ENCODE results near the gene ATP5MC2. TPM values are rescaled to one million over a fixed set of nuclear protein-coding genes. Genes with fewer than 3 reads are reported as not detected.
"Not testable (repeated sequence)": the region's sequence is repeated elsewhere in the genome, so short reads cannot be mapped to it uniquely, and the experiment has no call there.

ATP5MC2 gene
- polyA plus RNA-seq, 3 donors = 498 to 587 (median 522) TPM

GRCh38 chr12:53636641-53637040 lies 39.2 kb downstream of the ATP5MC2 start:
- H3K4me2 ChIP-seq (replicated peaks; ENCODE audit: extremely low read depth, low read length, poor library complexity, severe bottlenecking) = no peak overlapping the region
- no peak overlapping the region for H3K27ac ChIP-seq (ENCODE audit: low read depth in 1 of 2, low read length in 2 of 2)
- DNase-seq = no peak
- TF ChIP-seq, protein P1, sequence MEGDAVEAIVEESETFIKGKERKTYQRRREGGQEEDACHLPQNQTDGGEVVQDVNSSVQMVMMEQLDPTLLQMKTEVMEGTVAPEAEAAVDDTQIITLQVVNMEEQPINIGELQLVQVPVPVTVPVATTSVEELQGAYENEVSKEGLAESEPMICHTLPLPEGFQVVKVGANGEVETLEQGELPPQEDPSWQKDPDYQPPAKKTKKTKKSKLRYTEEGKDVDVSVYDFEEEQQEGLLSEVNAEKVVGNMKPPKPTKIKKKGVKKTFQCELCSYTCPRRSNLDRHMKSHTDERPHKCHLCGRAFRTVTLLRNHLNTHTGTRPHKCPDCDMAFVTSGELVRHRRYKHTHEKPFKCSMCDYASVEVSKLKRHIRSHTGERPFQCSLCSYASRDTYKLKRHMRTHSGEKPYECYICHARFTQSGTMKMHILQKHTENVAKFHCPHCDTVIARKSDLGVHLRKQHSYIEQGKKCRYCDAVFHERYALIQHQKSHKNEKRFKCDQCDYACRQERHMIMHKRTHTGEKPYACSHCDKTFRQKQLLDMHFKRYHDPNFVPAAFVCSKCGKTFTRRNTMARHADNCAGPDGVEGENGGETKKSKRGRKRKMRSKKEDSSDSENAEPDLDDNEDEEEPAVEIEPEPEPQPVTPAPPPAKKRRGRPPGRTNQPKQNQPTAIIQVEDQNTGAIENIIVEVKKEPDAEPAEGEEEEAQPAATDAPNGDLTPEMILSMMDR (IDR thresholded peaks at IDR 0.05) = no peak
- intact Hi-C loops (cut with micrococcal nuclease) = no loop called here
- no peak overlapping the region for H2AFZ ChIP-seq (ENCODE audit: insufficient read depth, low read depth, low read length, poor library complexity, severe bottlenecking)
- peaks cover 1 to 12% (median 4%) of the 10 kb centered on the region in 7 donors for H3K9me3 Mint-ChIP-seq
- H3K9me3 ChIP-seq (replicated peaks in 1 of 2; ENCODE audit: control insufficient read depth in 1 of 2, insufficient read depth in 1 of 2, low read length in 2 of 2) = no peaks in the 10 kb centered on the region
- no peaks in the 10 kb centered on the region for H3K4me1 ChIP-seq (ENCODE audit: control insufficient read depth in 1 of 2, insufficient read depth in 2 of 2, low read length in 2 of 2)
- H3K27ac Mint-ChIP-seq = no peak overlapping the region
- H3K27me3 Mint-ChIP-seq (ENCODE audit: low read depth in 3 of 3) = peaks cover 2 to 5% (median 3%) of the 10 kb centered on the region in 3 donors
- no peak overlapping the region for H3K9ac ChIP-seq (ENCODE audit: insufficient read depth, low read length, poor library complexity, severe bottlenecking)
- peaks cover 2% of the 10 kb centered on the region for H3K4me1 Mint-ChIP-seq
- H3K36me3 ChIP-seq (replicated peaks in 1 of 2; ENCODE audit: control insufficient read depth in 1 of 2, insufficient read depth in 2 of 2, low read length in 2 of 2) = no peaks in the 10 kb centered on the region
- no CpG with 5 or more reads among the region's 2 CpGs for WGBS (ENCODE audit: insufficient coverage)
- H4K20me1 ChIP-seq (ENCODE audit: insufficient read depth, low read length) = no peaks in the 10 kb centered on the region
- no peaks in the 10 kb centered on the region for H3K79me2 ChIP-seq (ENCODE audit: insufficient read depth, low read length)
- H3K27me3 ChIP-seq (ENCODE audit: control insufficient read depth in 2 of 2, insufficient read depth in 2 of 2, low read length in 2 of 2) = no peaks in the 10 kb centered on the region
- no peaks in the 10 kb centered on the region for H3K36me3 Mint-ChIP-seq
- H3K4me3 Mint-ChIP-seq = no peak overlapping the region
- H3K4me3 ChIP-seq (replicated peaks in 1 of 3; ENCODE audit: low read depth in 2 of 3, low read length in 3 of 3) = no peak overlapping the region

DNA sequence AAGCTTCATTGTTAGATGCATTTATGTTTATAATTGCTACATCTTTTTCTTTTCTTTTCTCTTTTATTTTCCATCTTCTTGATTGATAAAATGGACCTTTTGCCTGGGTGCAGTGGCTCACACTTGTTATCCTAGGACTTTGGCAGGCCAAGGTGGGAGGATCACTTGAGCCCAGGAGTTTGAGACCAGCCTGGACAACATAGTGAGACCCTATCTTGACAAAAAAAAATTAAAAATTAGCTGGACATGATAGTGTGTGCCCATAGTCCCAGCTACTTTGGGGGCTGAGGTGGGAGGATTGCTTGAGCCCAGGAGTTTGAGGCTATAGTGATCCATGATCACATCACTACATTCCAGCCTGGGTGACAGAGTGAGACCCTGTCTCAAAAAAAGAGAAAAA lies 40.2 kb downstream of the ATP5MC2 start:
- H3K27ac Mint-ChIP-seq; H3K9ac ChIP-seq (ENCODE audit: insufficient read depth, low read length, poor library complexity, severe bottlenecking); H3K4me1 ChIP-seq (ENCODE audit: control insufficient read depth in 1 of 2, insufficient read depth in 2 of 2, low read length in 2 of 2); H2AFZ ChIP-seq (ENCODE audit: insufficient read depth, low read depth, low read length, poor library complexity, severe bottlenecking); H3K36me3 ChIP-seq (replicated peaks in 1 of 2; ENCODE audit: control insufficient read depth in 1 of 2, insufficient read depth in 2 of 2, low read length in 2 of 2); H3K27ac ChIP-seq (ENCODE audit: low read depth in 1 of 2, low read length in 2 of 2); H3K27me3 ChIP-seq (ENCODE audit: control insufficient read depth in 2 of 2, insufficient read depth in 2 of 2, low read length in 2 of 2); DNase-seq; H3K9me3 ChIP-seq (replicated peaks in 1 of 2; ENCODE audit: control insufficient read depth in 1 of 2, insufficient read depth in 1 of 2, low read length in 2 of 2); H3K27me3 Mint-ChIP-seq (ENCODE audit: low read depth in 3 of 3); H4K20me1 ChIP-seq (ENCODE audit: insufficient read depth, low read length); H3K79me2 ChIP-seq (ENCODE audit: insufficient read depth, low read length); H3K4me3 Mint-ChIP-seq; intact Hi-C loops (cut with micrococcal nuclease); H3K36me3 Mint-ChIP-seq; H3K4me1 Mint-ChIP-seq; H3K4me3 ChIP-seq (replicated peaks in 1 of 3; ENCODE audit: low read depth in 2 of 3, low read length in 3 of 3); H3K4me2 ChIP-seq (replicated peaks; ENCODE audit: extremely low read depth, low read length, poor library complexity, severe bottlenecking): not testable (repeated sequence)
- peaks cover 1 to 12% (median 4%) of the 10 kb centered on the region in 7 donors for H3K9me3 Mint-ChIP-seq

Measured in CD14-positive monocyte (primary cell).